HG03520 (cell line): ENCODE measurements around the gene ATP8B3.

ENCODE experiments used
- ATAC-seq: cut with Tn5 transposase; IDR thresholded peaks from one replicate; pipeline ENCODE4 v1.9.1; 2021; ENCODE audit warnings: mild to moderate bottlenecking, moderate library complexity; ENCODE audit not compliant: unreplicated experiment

The ATP8B3 gene

GRCh38 chr19:1850809-1851653 lies 39.0 kb upstream of the ATP8B3 start:
- ATAC-seq = no peak

- no peak for ATAC-seq
These were observed 37.9 kb upstream of the ATP8B3 start for GRCh38 chr19:1849886-1850398.

- ATAC-seq = no peak
These were observed 37.0 kb upstream of the ATP8B3 start for GRCh38 chr19:1849132-1849474.

GRCh38 chr19:1848399-1849131 lies 36.5 kb upstream of the ATP8B3 start, which contains the start of gene REXO1:
REXO1 (minus strand) TSS chr19:1848483; CDS start chr19:1848358, 125 bp downstream.
- peak; percentile 54 for ATAC-seq

- peak; percentile 2 for ATAC-seq
These were observed 35.8 kb upstream of the ATP8B3 start for GRCh38 chr19:1847684-1848398.

- no peak for ATAC-seq
These were observed 35.2 kb upstream of the ATP8B3 start for GRCh38 chr19:1847348-1847683.

GRCh38 chr19:1846517-1847204 lies 34.6 kb upstream of the ATP8B3 start:
- no peak for ATAC-seq

DNA sequence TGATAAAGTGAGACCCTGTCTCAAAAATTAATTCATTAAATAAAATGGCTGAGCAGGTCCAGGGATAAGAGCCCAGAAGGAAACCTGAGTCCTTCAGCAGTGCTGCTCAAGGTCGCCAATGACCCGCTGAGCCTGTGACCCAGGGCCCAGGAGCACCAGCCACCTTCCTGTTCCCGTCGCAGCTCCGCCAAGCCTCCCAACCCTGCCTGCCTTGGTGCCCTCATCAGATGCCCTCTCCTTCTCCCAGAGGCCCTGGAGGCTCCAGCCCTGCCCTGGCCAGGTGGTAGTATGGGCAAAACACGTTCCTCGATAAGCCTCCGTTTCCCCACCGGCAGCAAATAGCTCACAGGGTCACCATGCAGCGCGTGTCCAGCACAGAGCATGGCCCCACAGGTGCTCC lies 33.6 kb upstream of the ATP8B3 start:
- no peak for ATAC-seq

DNA sequence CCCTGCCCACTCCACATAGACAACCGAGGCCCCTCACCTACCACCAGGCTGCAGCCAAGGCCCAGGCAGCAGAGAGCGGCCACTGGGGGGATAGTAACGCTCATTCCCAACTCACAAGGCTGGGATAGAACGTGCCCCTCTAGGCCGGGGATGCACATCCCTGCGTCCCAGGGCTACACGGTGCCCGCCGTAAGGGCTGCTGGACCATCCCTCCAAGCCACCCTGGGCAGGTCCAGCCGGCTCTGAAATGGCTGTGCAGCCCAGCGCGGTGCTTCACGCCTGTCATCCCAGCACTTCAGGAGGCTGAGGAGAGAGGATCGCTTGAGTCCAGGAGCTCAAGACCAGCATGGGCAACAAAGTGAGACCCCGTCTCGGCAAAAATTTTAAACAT lies 33.0 kb upstream of the ATP8B3 start:
- no peak for ATAC-seq

DNA sequence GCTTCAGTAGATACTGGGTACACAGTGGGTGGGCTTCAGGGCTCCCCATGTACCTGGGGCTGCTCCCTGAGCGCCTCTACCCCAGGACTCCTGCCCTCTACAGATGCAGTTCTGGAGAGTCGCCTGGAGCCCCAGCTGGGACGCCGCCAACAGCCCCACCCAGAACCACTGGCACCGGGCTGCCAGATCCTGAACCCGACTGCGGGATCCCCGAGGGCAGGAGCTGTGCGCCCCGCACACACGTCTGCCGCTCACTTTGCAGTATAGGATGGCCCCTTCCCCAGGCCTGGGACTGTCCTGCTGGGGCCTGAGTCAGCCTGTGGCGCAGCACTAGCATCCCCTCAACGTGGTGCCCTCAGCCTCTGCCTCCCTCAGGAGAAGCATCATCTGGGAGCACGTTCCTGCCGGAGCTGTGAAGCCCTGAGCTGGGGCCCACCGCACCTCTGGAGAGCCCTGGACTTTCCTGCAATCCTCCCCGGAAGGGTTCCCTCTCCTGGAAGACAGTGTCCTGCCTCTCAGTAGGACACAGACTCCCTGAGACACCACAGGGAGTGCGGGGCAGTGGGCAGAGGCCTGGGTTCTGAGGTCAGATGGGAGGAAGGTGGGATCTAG lies 32.5 kb upstream of the ATP8B3 start:
- ATAC-seq = no peak

- ATAC-seq = no peak
These were observed 31.7 kb upstream of the ATP8B3 start for GRCh38 chr19:1843646-1844394.

DNA sequence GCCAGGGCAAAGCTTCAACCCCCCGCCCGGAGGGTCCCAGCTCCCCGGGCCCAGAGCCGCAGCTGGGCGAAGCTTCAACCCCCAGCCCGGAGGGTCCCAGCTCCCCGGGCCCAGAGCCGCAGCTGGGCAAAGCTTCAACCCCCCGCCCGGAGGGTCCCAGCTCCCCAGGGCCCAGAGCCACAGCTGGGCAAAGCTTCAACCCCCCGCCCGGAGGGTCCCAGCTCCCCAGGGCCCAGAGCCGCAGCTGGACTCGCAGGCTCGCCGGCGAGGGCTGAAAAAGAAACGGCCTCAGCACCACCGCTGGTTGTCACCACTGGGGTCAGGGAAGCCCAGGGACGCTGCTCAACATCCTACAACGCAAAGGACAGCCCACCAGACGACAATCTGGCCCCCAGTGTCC lies 31.0 kb upstream of the ATP8B3 start:
- ATAC-seq = no peak

DNA sequence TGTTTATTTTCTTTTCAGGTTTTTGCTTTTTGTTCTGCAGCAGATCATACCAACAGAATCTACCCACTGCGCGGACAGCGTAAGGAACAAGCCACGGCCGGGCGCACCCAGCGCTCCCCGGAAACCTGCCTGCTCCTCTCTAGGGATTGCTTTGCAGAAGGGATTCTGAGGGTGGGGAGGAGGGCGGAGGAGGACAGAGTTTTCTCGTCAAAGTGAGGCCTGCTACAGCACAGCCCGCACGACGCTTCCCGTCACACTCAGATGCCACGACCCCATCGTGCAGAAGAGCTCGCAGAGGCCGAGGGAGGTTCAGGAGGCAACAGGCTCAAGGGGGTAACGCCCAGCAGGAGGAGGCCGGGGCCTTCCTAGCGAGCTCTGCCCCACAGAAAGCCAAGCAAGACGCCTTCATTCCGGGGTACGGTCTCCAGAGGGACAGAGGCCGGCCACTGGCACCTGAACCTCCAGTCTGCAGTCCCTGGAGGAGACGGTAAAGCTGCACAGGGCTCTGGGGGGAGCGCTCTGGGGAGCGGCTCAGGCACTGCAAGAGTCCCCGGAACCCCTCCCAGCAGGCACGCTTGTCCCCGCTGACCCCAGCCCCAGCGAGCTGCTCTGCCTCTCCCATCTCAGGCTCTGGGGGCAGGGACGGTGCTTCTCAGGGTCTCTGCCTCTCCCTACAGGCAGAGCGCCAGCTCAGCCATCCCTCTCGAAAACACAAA lies 29.3 kb upstream of the ATP8B3 start:
- ATAC-seq = no peak

- no peak for ATAC-seq
These were observed 28.6 kb upstream of the ATP8B3 start for GRCh38 chr19:1840541-1841115.

- no peak for ATAC-seq
These were observed 27.8 kb upstream of the ATP8B3 start for GRCh38 chr19:1839658-1840540.

DNA sequence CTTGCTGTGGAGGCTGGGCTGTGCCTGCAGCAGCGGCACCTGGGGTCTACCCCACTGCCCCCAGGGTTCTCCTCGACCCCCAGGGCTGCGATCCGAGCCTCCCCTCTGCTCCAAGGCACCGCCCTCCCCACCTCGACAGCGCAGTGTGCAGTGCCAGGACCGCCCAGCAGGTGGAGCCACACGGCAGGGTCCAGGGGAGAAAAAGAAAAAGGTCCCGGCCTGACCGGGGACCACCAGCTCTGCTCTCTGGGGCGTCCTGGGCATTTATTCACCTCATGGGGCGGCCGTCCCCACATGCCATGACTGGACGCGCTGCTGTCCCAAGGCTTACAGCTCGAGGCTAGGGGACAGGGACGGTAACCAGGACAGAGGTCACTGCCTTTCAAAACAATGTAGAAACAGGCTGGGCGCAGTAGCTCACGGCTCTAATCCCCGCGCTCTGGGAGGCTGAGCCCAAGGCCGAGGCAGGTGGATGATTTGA lies 25.6 kb upstream of the ATP8B3 start:
- no peak for ATAC-seq

GRCh38 chr19:1837222-1837565 lies 25.1 kb upstream of the ATP8B3 start:
- no peak for ATAC-seq
